Esophagus squamous epithelium (tissue), 5 donors: Measurements from ENCODE around the gene GANC. TPM values are rescaled to one million over a fixed set of nuclear protein-coding genes. Genes with fewer than 3 reads are reported as not detected.

Experiments
- DNase-seq: peaks from one replicate; lab custom pipeline; 2025; lab: John Stamatoyannopoulos, UW
- H3K27ac ChIP-seq, 4 donors: fragments of 200-600 bp; sonication (generic); one replicate each; pipeline ENCODE4 v1.5.1; 2016 to 2019; ENCODE audit warnings: mild to moderate bottlenecking in 1 of 4
- H3K27me3 ChIP-seq, 4 donors: fragments of 200-600 bp; sonication (generic); 1 replicate in 3 of 4; 2 replicates in 1 of 4; pipeline versions ENCODE4 v1.5.1 to v1.6.0; 2017 to 2021; ENCODE audit warnings: antibody characterized with exemption in 1 of 4
- H3K36me3 ChIP-seq, 3 donors: fragments of 200-600 bp; sonication (generic); one replicate each; pipeline ENCODE4 v1.5.1; 2016 to 2019
- H3K4me1 ChIP-seq, 3 donors: fragments of 200-600 bp; sonication (generic); one replicate each; pipeline ENCODE4 v1.5.1; 2017 to 2019
- H3K4me3 ChIP-seq, 4 donors: fragments of 200-600 bp; sonication (generic); 1 replicate in 3 of 4; 2 replicates in 1 of 4; pipeline ENCODE4 v1.5.1; 2016 to 2019; ENCODE audit warnings: mild to moderate bottlenecking in 2 of 4, moderate library complexity in 1 of 4
- H3K9me3 ChIP-seq, 3 donors: fragments of 200-600 bp; sonication (generic); one replicate each; pipeline ENCODE4 v1.5.1; 2016 to 2019
- POLR2A ChIP-seq, 4 donors: fragments of 450-650 bp; IDR thresholded peaks; one replicate each; pipeline ENCODE4 v1.6.1; 2017; ENCODE audit warnings: antibody characterized with exemption in 4 of 4, mild to moderate bottlenecking in 4 of 4, moderate library complexity in 3 of 4
- WGBS, 2 donors: methylation state at CpG; one replicate each; pipeline ENCODE4 v1.1.5; 2018; 5-methylcytosine and 5-hydroxymethylcytosine counted together
- intact Hi-C: fragments of 100-400 bp; cut with DNase I; formaldehyde crosslinking; loops from one replicate; pipeline ENCODE4 v1.15.0; 2022
- total RNA-seq, 4 donors: library from RNA; depleted of rRNA; stranded (reverse); fragments of >200 nt; gene quantifications; one replicate each; pipeline ENCODE4 v1.1.0, GENCODE V29; 2016
- TF ChIP-seq, protein P1 (sequence below), 6 experiments: fragments of 450-650 bp in 4 of 6; fragments of 200-600 bp in 2 of 6; sonication (generic) in 2 of 6; IDR thresholded peaks; one replicate each; pipeline ENCODE4 v1.5.1; 2016 to 2019; ENCODE audit warnings: antibody characterized with exemption in 6 of 6, mild to moderate bottlenecking in 4 of 6, moderate library complexity in 4 of 6
- donor health status: DM: yes; HTN: yes; CAD: no.

GANC gene
- total RNA-seq, 4 donors from 2014 or later, result 15.0 to 29.1 (median 21.9) TPM

DNA sequence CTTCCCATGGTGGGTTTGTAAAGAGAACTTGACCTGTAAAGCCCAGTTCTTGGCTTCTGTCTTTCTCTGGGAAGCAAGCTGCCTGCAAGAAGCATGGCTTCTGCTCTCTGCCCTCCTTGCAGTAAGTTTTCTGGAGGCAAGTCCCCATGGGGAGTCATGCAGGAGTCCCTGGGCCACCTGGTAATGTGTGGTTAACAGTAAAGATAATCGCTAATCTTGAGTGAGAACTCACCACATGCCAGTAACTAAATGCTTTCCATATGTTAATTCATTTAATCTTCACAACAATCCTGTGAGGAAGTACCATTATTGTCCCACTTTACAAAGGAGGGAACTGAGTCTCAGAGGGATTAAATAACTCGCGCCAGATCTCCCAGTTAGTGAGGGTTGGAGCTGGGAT lies 90.5 kb downstream of the GANC start:
- peaks cover 0 to 8% (median 0%) of the 10 kb centered on the region in 3 donors for H3K4me1 ChIP-seq
- H3K27ac ChIP-seq, result no peak overlapping the region
- TF ChIP-seq, protein P1, sequence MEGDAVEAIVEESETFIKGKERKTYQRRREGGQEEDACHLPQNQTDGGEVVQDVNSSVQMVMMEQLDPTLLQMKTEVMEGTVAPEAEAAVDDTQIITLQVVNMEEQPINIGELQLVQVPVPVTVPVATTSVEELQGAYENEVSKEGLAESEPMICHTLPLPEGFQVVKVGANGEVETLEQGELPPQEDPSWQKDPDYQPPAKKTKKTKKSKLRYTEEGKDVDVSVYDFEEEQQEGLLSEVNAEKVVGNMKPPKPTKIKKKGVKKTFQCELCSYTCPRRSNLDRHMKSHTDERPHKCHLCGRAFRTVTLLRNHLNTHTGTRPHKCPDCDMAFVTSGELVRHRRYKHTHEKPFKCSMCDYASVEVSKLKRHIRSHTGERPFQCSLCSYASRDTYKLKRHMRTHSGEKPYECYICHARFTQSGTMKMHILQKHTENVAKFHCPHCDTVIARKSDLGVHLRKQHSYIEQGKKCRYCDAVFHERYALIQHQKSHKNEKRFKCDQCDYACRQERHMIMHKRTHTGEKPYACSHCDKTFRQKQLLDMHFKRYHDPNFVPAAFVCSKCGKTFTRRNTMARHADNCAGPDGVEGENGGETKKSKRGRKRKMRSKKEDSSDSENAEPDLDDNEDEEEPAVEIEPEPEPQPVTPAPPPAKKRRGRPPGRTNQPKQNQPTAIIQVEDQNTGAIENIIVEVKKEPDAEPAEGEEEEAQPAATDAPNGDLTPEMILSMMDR (IDR thresholded peaks at IDR 0.05), result no peak
- TF ChIP-seq POLR2A (IDR thresholded peaks at IDR 0.05), result no peak
- no peak for DNase-seq
- H3K27me3 ChIP-seq, result no peaks in the 10 kb centered on the region
- WGBS, 2 donors, result 87 to 88% methylated on average over 3 of the region's 3 CpGs
- H3K9me3 ChIP-seq, result no peaks in the 10 kb centered on the region
- intact Hi-C loops, result no loop called here
- H3K4me3 ChIP-seq, result no peak overlapping the region
- peaks cover 0 to 22% (median 0%) of the 10 kb centered on the region in 3 donors for H3K36me3 ChIP-seq

- Histone ChIP-seq H3K27ac (no peak overlapping the region), H3K9me3 (no peaks in the 10 kb centered on the region), H3K4me3 (no peak overlapping the region), H3K4me1 (peaks cover 0 to 8% (median 0%) of the 10 kb centered on the region in 3 donors), H3K36me3 (peaks cover 0 to 22% (median 0%) of the 10 kb centered on the region in 3 donors), H3K27me3 (no peaks in the 10 kb centered on the region)
- DNase-seq, result no peak
- TF ChIP-seq, protein P1 (IDR thresholded peaks at IDR 0.05), result no peak
- no peak for TF ChIP-seq POLR2A (IDR thresholded peaks at IDR 0.05)
- intact Hi-C loops, result no loop called here
These were observed 90.9 kb downstream of the GANC start for GRCh38 chr15:42363942-42364341.

GRCh38 chr15:42364529-42364928 lies 91.5 kb downstream of the GANC start:
- DNase-seq, result no peak
- WGBS, 2 donors, result 43 to 50% methylated on average over 1 of the region's 1 CpG
- Histone ChIP-seq H3K36me3 (peaks cover 0 to 17% (median 0%) of the 10 kb centered on the region in 3 donors), H3K4me1 (peaks cover 0 to 8% (median 0%) of the 10 kb centered on the region in 3 donors), H3K27ac (no peak overlapping the region), H3K4me3 (no peak overlapping the region), H3K27me3 (no peaks in the 10 kb centered on the region), H3K9me3 (no peaks in the 10 kb centered on the region)
- intact Hi-C loops, result no loop called here
- no peak for TF ChIP-seq POLR2A (IDR thresholded peaks at IDR 0.05)
- TF ChIP-seq, protein P1 (IDR thresholded peaks at IDR 0.05), result no peak

DNA sequence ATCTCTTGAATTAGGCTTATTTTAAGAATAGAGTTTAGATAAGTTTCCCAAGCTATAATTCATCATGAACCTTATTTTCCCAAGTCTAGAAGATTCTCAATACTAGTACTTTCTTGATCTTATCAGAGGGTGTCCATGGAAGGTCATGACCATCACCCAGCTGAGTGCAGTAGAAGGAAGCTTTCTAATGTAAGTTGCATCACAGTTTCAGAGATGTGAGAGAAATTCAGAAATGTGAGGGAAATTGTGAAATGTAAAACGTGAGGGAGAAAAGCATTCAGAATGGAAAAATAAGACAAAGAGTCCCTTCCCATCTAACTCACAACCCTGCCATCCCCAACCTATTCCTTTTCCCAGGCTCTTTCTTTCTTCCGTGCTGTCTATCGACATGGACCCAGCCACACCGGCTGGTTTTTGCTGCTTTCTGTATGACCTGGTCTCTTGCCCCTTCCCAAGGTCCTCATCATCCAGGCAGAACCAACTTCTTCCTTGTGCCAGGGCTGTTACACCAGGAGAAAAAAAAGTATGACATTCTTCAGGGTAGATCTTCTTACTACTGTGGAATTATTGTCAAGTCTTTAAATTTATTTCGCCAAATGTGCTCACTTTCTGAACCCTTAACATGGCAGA lies 93.0 kb downstream of the GANC start:
- intact Hi-C loops, result no loop called here
- Histone ChIP-seq H3K4me3 (no peak overlapping the region), H3K27ac (no peak overlapping the region), H3K9me3 (no peaks in the 10 kb centered on the region), H3K36me3 (peaks cover 0 to 9% (median 0%) of the 10 kb centered on the region in 3 donors), H3K27me3 (no peaks in the 10 kb centered on the region), H3K4me1 (peaks cover 0 to 8% (median 0%) of the 10 kb centered on the region in 3 donors)
- DNase-seq, result no peak
- 87 to 91% methylated on average over 5 of the region's 5 CpGs for WGBS, 2 donors
- TF ChIP-seq, protein P1 (IDR thresholded peaks at IDR 0.05), result no peak
- TF ChIP-seq POLR2A (IDR thresholded peaks at IDR 0.05), result no peak

DNA sequence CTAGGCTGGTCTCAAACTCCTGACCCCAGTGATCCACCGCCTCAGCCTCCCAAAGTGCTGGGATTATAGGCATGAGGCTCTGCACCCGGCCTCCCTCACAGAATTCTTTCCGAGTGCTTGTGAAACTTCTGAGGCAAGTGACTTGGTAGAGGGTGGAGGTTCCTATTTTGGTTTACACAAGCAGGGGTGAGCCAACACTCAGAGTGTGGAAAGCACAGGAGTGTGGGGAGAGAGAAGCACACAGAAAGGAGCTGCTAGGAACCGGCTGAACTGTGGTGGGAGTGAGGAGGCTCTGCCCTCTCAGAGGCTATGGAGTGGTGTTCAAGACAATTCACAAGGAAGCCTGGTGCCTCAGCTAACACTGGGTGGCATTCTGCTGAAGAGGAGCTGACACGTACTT lies 94.0 kb downstream of the GANC start:
- Histone ChIP-seq H3K27ac (no peak overlapping the region), H3K4me3 (no peak overlapping the region), H3K9me3 (no peaks in the 10 kb centered on the region), H3K36me3 (no peaks in the 10 kb centered on the region), H3K4me1 (peaks cover 0 to 8% (median 0%) of the 10 kb centered on the region in 3 donors), H3K27me3 (no peaks in the 10 kb centered on the region)
- intact Hi-C loops, result no loop called here
- 41 to 64% methylated on average over 3 to 4 of the region's 5 CpGs for WGBS, 2 donors
- no peak for TF ChIP-seq POLR2A (IDR thresholded peaks at IDR 0.05)
- TF ChIP-seq, protein P1 (IDR thresholded peaks at IDR 0.05), result no peak
- DNase-seq, result no peak
